ENCODE measurements around the gene PDPK1.

GRCh38 chr16:2496223-2497115 lies 41.4 kb upstream of the PDPK1 start:
- TF ChIP-seq, protein P1, sequence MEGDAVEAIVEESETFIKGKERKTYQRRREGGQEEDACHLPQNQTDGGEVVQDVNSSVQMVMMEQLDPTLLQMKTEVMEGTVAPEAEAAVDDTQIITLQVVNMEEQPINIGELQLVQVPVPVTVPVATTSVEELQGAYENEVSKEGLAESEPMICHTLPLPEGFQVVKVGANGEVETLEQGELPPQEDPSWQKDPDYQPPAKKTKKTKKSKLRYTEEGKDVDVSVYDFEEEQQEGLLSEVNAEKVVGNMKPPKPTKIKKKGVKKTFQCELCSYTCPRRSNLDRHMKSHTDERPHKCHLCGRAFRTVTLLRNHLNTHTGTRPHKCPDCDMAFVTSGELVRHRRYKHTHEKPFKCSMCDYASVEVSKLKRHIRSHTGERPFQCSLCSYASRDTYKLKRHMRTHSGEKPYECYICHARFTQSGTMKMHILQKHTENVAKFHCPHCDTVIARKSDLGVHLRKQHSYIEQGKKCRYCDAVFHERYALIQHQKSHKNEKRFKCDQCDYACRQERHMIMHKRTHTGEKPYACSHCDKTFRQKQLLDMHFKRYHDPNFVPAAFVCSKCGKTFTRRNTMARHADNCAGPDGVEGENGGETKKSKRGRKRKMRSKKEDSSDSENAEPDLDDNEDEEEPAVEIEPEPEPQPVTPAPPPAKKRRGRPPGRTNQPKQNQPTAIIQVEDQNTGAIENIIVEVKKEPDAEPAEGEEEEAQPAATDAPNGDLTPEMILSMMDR (conservative IDR thresholded peaks at IDR 0.05 in 1 of 2, IDR thresholded peaks at IDR 0.05 in 1 of 2; ENCODE audit: low read depth in 1 of 2, low read length in 2 of 2): no peak
- TF ChIP-seq EZH2 (IDR thresholded peaks at IDR 0.05; ENCODE audit: low read length, missing control alignments): no peak
